Neuron (in vitro differentiated cells): Measurements from ENCODE around the gene KLB.
"Not testable (repeated sequence)": the region's sequence is repeated elsewhere in the genome, so short reads cannot be mapped to it uniquely, and the experiment has no call there.

ENCODE experiments used
- H2AFZ ChIP-seq: one replicate; pipeline ENCODE4 v1.6.1; 2013; ENCODE audit warnings: low read depth, mild to moderate bottlenecking, inconsistent platforms, low read length, moderate library complexity
- H3K27me3 ChIP-seq: one replicate; pipeline ENCODE4 v1.6.1; 2013; ENCODE audit warnings: low read length; ENCODE audit not compliant: insufficient read depth
- H3K36me3 ChIP-seq: one replicate; pipeline ENCODE4 v1.6.1; 2013; ENCODE audit warnings: low read length; ENCODE audit not compliant: insufficient read depth
- H3K4me1 ChIP-seq: one replicate; pipeline ENCODE4 v1.6.1; 2013; ENCODE audit warnings: low read length; ENCODE audit not compliant: insufficient read depth
- H3K4me3 ChIP-seq: 2 replicates; pipeline ENCODE4 v1.5.1; 2013; ENCODE audit warnings: mild to moderate bottlenecking, low read length, moderate library complexity
- H3K9me3 ChIP-seq: one replicate; pipeline ENCODE4 v1.6.1; 2013; ENCODE audit warnings: low read length

Gene KLB

DNA sequence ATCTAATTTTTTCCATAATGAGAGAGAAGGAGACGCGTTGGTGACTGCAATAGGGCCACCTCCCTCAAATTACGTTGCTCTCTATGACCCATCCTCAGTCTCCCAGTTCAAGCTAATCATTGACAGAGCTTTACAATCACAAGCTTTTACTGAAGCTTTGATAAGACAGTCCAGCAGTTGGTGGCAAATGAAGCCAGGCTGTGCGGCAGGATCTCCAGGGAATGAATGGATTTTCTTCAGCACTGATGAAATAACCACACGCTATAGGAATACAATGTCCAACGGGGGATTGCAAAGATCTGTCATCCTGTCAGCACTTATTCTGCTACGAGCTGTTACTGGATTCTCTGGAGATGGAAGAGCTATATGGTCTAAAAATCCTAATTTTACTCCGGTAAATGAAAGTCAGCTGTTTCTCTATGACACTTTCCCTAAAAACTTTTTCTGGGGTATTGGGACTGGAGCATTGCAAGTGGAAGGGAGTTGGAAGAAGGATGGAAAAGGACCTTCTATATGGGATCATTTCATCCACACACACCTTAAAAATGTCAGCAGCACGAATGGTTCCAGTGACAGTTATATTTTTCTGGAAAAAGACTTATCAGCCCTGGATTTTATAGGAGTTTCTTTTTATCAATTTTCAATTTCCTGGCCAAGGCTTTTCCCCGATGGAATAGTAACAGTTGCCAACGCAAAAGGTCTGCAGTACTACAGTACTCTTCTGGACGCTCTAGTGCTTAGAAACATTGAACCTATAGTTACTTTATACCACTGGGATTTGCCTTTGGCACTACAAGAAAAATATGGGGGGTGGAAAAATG, at the start of gene KLB:
TSS of gene KLB (plus strand) at position 168 of the 821 bp plus-strand sequence. CDS start at position 188, 20 bp downstream.
- no peak within 1 kb of the TSS for H2AFZ ChIP-seq
- H3K27me3 ChIP-seq = no peaks in the 10 kb centered on the region
- no peaks in the 10 kb centered on the region for H3K4me1 ChIP-seq
- no peak within 1 kb of the TSS for H3K4me3 ChIP-seq
- H3K9me3 ChIP-seq = no peaks in the 10 kb centered on the region
- H3K36me3 ChIP-seq = no peaks in the 10 kb centered on the region

DNA sequence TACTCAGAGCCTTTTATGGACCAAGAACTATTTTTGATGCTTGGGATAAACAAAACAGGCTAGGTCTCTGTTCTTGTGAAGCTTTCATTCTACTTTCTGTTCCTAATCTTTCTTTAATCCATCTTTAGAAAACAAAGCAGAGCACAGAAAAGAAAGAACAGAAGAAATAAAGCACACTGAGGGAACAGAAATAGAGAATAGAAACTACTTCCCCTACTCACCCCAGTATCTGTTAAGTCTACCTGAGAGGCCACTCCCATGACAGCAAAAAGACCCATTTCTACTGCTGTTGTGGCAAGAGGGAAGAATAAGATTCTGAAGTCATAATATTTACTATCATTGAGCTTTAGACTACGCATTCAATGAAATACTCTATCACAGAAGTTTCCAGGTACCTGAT, 49.7 kb upstream of the KLB start:
- no peaks in the 10 kb centered on the region for H3K27me3 ChIP-seq
- H3K4me3 ChIP-seq = no peak overlapping the region
- H3K36me3 ChIP-seq = peaks cover under 1% of the 10 kb centered on the region
- H3K4me1 ChIP-seq = no peaks in the 10 kb centered on the region
- H2AFZ ChIP-seq = no peak overlapping the region
- H3K9me3 ChIP-seq = no peaks in the 10 kb centered on the region

DNA sequence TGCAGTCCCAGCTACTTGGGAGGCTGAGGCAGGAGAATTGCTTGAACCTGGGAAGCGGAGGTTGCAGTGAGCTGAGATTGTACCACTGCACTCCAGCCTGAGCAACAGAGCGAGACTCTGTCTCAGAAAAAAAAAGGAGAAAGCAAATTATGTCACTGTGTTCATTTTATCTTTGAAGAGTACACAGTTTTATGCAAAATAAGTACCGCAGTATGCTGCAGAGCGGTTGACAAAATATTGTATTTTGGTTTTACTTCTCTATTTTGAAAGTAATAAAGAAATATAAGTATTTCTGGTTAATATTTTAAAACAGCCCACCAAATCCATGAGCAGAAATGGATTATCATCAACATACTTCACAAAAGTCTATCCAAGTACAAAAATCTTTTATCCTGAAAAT, 46.1 kb upstream of the KLB start:
- not testable (repeated sequence) for H3K9me3 ChIP-seq, H3K36me3 ChIP-seq, H2AFZ ChIP-seq, H3K27me3 ChIP-seq, H3K4me1 ChIP-seq, H3K4me3 ChIP-seq

DNA sequence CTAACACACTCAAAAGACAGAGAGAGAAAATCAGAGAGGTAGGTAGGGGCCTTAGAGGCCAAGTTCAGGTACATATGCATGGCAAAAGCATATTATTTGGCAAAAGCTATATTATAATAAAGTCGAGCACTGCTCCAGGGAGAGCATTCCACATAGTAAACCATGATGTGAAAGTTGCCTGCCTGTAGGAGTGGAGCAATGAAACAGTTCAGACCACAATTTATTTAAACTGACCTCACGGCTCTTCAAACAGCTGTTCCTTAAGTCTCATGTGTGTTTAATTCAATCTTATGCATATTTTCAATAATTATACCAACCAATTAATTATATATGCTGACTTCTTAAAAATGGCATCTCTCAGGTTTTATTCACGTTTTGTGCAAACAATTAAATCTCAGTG, 43.9 kb upstream of the KLB start:
- Histone ChIP-seq H3K9me3 (no peaks in the 10 kb centered on the region), H3K27me3 (no peaks in the 10 kb centered on the region), H3K4me3 (no peak overlapping the region), H2AFZ (no peak overlapping the region), H3K36me3 (no peaks in the 10 kb centered on the region), H3K4me1 (peaks cover 11% of the 10 kb centered on the region)

DNA sequence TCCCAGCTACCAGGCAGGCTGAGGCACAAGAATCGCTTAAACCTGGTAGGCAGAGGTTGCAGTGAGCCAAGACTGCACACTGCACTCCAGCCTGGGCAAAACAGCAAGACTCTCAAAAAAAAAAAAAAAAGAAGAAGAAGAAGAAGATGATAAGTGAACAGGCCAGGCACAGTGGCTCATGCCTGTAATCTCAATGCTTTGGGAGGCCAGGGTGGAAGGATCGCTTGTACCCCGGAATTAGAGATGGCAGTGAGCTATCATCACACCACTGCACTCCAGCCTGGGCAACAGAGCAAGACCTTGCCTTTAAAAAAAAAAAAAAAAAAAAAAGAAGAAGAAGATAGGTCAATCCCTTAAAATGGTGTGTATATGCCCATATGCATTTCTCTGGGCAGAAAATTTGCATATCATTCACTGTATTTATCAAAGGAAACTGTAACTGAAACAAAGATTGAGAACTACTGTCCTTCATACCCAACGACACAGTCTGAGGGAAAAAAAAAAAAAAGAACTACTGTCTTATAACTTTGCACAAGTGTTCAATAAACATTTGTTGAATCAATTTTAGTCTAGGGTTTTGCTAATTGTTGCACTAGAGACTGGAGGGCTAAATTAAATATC, 42.8 kb upstream of the KLB start:
- Histone ChIP-seq H3K9me3 (no peaks in the 10 kb centered on the region), H3K4me1 (peaks cover 11% of the 10 kb centered on the region), H3K27me3 (no peaks in the 10 kb centered on the region), H3K4me3 (no peak overlapping the region), H2AFZ (no peak overlapping the region), H3K36me3 (no peaks in the 10 kb centered on the region)

DNA sequence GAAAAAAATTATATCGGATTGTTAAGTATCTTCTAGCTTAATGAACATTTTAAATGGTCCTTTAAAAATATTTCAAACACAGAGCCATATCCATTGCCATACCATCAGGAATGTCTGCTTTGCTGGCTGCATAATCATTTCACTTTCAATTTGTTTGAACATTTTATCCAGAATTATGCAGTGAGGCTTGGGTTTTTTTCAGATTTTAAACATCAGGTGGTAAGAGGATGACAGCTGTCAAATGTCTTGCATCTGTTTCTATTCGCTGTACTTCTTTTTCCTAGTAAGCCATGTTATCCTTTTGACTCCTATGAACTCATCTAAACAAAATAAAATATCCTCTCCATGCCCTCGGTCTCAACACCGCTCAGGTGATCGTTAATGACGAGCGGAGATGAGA, 41.4 kb upstream of the KLB start:
- H3K4me1 ChIP-seq = peaks cover 11% of the 10 kb centered on the region
- H2AFZ ChIP-seq = peak overlapping the region; percentile 78
- no peaks in the 10 kb centered on the region for H3K9me3 ChIP-seq
- peak overlapping the region; percentile 93 for H3K4me3 ChIP-seq
- H3K27me3 ChIP-seq = no peaks in the 10 kb centered on the region
- no peaks in the 10 kb centered on the region for H3K36me3 ChIP-seq

DNA sequence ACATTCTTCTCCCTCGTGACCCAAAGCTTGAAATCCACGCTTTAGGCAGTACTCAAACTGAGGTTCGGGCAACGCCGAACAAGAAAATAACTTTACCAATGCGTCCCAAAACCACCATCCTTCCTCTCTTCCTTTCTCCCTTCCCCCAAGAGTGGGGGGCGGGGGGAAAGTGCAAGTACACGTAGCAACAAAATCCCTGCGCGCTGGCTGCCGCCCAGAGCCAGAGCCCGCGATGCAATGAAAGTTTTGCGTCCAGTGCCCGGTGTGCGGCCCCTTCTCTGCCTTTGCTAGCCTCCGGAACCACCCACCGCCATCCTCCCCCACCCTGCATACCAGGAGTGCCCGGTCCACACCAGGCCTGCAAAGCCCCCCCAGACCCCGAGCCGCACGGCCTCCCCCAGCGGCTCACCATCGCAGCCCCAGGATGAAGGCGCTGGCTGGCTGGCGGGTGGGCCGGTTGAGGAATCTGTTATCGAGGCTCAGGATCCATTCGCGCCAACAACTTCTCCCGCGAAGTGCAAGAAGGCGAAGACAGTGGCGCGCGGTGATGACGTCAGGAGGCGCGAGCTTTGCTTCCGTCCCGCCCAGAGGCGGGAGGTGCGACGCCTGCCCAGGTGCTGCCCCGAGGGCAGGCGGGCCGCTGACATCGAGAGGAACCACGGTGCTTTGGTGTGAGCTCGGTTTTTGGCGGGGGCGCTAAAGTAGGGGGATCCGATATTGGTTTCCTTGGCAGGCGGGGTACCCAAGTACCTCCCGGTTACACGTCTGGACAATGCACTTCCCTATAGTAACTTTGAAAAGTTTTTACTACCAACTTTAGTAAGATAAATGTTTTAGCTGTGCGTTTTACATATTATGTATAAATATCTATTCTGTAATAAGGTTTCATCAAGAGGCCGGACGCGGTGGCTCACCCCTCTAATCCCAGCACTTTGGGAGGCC, 40.6 kb upstream of the KLB start, which contains the start of gene RFC1:
TSS of gene RFC1 (minus strand) at position 533 of the 942 bp plus-strand sequence. CDS start at position 412, 121 bp downstream.
- no peaks in the 10 kb centered on the region for H3K36me3 ChIP-seq
- H3K27me3 ChIP-seq = no peaks in the 10 kb centered on the region
- H3K4me3 ChIP-seq = peak within 1 kb of the TSS; percentile 93
- H3K9me3 ChIP-seq = no peaks in the 10 kb centered on the region
- peaks cover 11% of the 10 kb centered on the region for H3K4me1 ChIP-seq
- H2AFZ ChIP-seq = peak within 1 kb of the TSS; percentile 78

DNA sequence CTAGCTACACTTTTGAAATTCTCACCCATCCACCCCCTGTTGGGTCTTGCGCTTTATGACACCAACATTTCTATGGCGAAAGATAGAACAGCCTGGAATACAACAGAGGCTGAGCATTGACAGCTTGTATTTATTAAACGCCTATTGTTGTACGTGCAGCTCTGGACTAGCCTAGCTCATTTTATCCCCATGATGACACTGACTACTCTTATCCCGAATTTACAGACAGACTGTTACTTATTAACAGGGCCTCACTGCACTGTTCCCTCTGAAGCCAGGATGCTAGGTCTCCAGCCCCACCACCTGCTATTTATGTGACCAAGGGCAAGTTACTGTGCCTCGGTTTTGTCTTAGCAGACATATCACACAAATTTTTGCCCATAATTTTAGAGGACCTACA, 39.6 kb upstream of the KLB start:
- H3K36me3 ChIP-seq = no peaks in the 10 kb centered on the region
- peaks cover 11% of the 10 kb centered on the region for H3K4me1 ChIP-seq
- H3K9me3 ChIP-seq = no peaks in the 10 kb centered on the region
- no peaks in the 10 kb centered on the region for H3K27me3 ChIP-seq
- no peak overlapping the region for H2AFZ ChIP-seq
- no peak overlapping the region for H3K4me3 ChIP-seq

DNA sequence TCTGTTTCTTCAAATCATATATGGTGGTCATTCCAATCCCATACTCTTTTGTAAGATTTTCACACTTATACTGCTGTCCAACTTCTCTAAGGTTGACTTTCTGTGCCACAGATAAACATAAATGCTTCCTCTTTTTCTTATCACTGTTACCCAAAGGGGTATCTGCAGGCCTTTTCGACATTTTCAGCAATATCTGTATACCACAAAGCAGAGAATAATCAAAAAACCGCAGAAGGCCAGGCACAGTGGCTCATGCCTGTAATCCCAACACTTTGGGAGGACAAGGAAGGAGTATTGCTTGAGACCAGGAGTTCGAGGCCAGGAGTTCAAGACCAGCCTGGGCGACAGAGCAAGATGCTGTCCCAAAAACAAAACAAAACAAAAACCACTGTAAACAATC, 37.4 kb upstream of the KLB start:
- no peak overlapping the region for H3K4me3 ChIP-seq
- no peaks in the 10 kb centered on the region for H3K9me3 ChIP-seq
- H2AFZ ChIP-seq = no peak overlapping the region
- no peaks in the 10 kb centered on the region for H3K36me3 ChIP-seq
- H3K27me3 ChIP-seq = no peaks in the 10 kb centered on the region
- H3K4me1 ChIP-seq = peaks cover 11% of the 10 kb centered on the region

DNA sequence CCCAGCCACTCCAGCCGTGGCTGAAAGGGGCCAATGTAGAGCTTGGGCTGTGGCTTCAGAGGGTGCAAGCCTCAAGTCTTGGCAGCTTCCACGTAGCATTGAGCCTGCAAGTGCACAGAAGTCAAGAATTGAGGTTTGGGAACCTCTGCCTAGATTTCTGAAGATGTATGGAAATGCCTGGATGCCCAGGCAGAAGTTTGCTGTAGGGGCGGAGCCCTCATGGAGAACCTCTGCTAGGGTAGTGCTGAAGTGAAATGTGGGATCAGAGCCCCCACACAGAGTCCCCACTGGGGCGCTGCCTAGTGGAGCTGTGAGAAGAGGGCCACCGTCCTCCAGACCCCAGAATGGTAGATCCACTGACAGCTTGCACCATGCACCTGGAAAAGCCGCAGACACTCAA, 35.5 kb upstream of the KLB start:
- not testable (repeated sequence) for H3K4me1 ChIP-seq, H3K36me3 ChIP-seq, H3K4me3 ChIP-seq, H3K9me3 ChIP-seq, H3K27me3 ChIP-seq, H2AFZ ChIP-seq

DNA sequence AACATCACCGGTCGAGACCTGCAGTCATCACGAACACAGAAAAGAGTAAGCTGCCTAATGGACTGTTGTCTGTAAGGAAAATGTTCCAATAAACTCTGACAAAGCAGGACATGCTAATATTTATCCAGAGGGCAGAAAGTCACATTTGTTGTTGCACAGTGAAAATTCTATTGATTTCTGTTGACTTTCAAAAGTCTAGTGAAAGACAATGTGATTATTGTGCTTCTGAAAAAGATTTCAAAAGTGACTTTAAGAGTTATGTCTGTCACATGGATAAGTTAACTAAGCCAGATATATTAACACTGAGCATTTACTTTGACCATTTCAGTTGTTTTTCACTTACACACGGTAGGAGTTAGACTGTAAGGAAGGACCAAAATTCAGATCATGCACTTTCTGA, 31.3 kb upstream of the KLB start:
- H3K36me3 ChIP-seq = no peaks in the 10 kb centered on the region
- no peaks in the 10 kb centered on the region for H3K9me3 ChIP-seq

DNA sequence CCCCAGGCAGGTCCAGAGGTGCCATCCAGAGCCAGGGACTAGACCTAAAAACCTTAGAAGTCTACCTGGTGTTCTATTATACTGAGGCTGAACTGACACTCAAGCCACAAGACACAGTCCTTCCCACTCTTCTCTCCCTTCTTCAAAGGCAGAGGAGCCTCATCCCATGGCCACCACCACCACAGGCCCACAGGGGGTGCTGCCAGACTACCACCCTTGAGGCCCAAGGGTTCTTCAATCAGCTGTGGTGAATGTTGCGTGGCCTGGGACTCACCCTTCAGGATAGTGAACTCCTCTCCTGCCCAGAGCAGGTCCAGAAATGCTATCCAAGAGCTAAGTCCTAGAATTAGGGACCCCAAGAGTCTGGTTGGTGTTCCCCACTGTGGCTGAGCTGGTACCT, 23.0 kb upstream of the KLB start:
- Histone ChIP-seq H3K9me3 (no peaks in the 10 kb centered on the region), H3K27me3 (no peaks in the 10 kb centered on the region), H3K4me1 (no peaks in the 10 kb centered on the region), H3K4me3 (no peak overlapping the region), H2AFZ (no peak overlapping the region), H3K36me3 (no peaks in the 10 kb centered on the region)

More for the DNA sequence above, 31.3 kb upstream of the KLB start:
- no peak overlapping the region for H3K4me3 ChIP-seq
- no peaks in the 10 kb centered on the region for H3K4me1 ChIP-seq
- no peak overlapping the region for H2AFZ ChIP-seq
- H3K27me3 ChIP-seq = no peaks in the 10 kb centered on the region

DNA sequence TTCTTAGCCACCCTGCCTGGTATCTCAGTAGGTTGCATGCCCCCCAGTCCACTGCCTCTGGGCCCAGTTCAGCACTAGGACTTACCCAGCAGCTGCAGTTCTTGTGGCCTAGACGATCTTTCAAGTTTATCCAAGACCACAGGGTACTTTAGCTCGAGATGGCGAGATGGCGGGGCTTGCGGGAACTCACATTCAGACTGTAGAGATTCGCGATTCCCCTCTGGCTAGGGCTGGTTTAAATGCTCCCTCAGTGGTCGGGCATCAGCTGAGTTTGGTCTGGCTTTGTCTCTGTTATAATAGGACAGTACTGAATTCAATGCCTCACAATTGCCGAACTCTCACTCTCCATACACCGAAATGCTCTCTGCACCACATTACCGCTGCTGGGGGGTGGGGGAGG, 22.2 kb upstream of the KLB start:
- Histone ChIP-seq H2AFZ (no peak overlapping the region), H3K27me3 (no peaks in the 10 kb centered on the region), H3K9me3 (no peaks in the 10 kb centered on the region), H3K4me1 (no peaks in the 10 kb centered on the region), H3K36me3 (no peaks in the 10 kb centered on the region), H3K4me3 (no peak overlapping the region)
